ENCODE data around the gene RBM26.
"Not testable (repeated sequence)": the region's sequence is repeated elsewhere in the genome, so short reads cannot be mapped to it uniquely, and the experiment has no call there.

The RBM26 gene

DNA sequence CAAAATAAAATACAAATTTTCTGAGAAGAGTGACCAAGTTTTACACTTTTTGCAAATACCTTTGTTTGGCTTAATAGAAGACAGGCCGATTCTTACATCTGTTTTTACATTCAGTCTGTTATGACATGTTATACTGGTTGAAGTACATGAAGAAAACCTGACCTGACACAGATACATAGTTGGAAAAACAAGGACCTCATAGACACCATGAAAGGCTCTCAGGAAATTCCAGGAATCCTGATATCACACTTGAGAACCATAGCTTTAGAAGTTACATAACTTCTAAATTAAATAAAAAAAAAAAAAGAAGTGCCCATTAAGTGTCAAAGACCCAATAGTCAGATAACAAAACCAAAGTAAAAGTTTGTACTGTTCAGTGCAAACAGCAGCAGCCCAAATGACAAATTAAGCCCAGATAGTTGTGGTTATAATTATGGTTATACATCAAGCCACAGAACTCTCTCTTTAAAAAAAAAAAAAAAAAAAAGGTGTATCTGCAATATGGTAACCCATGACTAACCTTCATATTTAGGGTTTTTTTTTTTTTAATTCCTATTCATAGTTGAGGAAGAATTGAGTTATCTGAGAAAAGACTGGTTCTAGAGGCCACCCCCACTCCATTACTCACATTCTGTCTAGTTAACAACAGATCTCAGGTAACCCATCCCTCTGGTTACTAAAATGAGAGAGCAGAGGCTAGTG lies 19.8 kb downstream of the RBM26 start:
- no peak for DNase-seq

DNA sequence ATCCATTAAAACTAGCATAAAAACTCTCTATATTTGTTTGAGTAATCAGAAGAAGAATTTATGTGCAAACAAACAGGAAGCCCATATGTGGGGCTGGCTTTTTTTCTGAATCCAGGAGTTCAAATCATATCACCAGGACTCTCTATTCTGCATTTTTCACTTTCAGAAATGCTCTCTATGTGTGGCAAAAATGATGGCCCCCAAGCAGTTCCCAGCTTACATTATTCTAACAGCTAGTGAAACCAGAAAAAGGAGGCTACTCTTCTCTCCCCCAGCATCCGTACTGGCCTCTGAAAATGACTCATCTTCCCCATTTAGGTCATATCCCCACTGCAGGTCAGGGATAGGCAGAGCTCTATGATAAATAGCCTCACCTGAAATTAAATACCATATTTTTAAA lies 20.4 kb downstream of the RBM26 start:
- no peak for DNase-seq

DNA sequence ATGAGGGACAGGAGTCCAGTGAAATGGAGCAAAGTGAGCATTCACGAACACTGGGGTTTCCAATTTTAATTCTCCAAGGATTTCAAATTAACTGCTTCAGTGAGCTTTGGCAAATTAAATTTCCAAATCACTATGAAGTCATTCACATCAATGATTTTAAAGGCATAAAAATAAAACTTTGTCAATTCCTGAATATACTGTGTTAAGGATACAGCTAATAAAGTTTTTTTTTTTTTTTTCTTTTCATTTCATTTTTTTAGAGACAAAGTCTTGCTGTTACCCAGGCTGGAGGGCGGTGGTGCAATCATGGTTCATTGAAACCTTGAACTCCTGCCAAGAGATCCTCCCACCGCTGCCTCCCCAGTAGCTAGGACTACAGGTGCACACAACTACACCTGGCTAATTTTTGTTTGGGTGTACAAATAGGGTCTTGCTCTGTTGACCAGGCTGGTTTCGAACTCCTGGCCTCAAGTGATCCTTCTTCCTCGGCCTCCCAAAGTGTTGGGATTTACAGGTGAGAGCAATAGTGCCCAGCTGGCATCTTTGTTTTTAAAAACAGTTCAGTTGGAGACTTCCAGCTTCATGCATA lies 21.9 kb downstream of the RBM26 start:
- DNase-seq: no peak

DNA sequence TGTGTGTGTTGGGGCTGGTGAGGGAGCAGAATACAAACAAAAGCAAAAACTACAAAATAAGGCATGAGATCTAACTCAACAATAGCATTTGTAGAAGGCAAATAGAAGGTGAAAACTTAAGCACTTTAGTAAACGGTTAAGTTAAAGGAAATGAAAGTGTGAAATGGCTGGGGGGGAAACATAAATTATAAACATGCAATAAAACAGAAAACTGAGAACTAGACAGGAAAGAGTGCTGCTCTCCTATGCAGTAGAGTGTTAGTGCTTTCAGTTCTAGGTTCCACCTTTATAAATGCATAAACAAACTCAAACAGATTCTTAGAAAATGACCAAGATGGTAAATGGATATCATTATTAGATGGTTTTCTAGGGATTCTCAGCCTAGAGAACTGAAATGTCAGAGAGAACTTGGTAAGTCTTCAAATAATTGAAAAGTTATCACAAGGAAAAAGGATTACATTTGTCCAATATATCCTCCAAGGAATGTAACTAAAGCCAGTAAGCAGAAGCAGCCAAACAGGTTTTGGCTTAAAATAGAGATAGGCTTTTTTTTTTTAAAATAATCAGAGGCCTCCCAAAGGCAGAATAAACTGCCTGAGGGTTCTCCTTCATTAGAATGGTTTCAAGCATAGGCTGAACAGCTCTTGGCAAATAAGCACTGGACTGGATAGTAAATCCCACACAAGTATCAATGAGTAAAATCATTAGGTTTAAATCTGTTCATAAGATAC lies 23.3 kb downstream of the RBM26 start:
- no peak for DNase-seq

DNA sequence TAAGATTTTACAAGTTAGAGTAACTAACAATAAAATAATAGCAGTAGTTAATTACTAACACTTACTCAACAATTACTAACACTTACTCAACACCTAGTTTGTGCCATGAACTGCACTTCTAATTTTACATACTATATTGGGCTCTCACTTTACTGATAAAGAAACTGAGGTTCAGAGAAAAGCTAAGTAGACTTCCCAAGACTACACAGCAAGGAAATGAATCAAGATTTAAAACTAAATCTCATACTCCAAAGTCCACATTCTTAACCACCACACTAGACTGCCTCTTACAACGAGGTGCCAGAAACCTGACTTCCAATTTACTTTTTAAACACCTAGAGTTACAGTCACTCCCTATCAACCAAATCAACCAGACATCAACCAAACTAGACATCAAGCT lies 25.1 kb downstream of the RBM26 start:
- DNase-seq: no peak

DNA sequence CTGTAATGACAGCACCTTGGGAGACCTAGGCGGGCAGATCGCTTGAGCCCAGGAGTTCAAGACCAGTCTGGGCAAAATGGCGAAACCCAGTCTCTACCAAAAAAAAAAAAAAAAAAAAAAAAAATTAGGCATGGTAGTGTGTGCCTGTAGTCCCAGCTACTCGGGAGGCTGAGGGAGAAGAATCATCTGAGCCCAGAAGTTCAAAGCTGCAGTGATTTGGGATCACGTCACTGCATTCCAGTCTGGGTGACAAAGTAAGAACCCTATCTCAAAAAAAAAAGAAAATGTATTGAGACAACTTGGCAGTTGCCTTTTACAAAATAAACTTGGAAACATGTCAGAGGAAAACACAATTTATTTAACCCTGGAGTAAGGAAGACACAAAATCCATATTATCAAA lies 26.8 kb downstream of the RBM26 start:
- DNase-seq: no peak

DNA sequence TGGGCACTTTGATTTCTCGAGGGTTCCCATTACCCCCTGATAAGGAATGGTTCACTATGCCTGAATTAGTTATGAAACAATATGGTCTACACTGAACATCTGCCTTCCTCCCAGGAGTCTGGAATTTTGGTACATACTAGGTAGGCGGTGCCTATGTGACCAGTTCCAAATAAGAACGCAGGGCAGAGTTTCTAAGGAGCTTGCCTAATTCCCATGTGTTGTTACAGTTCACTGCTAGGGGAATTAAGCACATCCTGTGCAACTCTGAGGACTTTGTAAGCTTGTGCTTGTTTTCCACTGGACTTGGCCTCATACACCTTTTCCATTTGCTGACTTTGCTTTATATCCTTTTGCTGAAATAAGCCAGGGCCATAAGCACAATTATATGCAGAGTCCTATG lies 29.2 kb downstream of the RBM26 start:
- DNase-seq: no peak

DNA sequence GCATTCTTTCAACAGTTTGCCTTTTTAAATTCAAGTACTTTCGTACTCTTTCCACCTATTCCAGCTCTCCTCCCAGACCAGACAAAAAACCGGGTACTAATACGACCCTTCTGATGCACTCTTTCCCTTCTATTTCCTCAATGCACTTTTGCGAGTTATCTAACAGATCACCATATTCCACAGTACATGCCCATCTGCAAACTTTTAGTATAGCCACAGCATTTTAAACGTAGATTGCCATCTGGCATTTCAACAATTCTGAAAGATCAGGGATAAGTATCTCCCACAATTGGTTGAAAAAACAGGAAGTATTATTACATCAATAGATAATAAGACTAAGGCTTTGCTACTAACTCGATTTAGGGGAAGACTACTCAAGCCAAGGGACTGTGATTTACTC lies 31.5 kb downstream of the RBM26 start:
- DNase-seq: no peak

DNA sequence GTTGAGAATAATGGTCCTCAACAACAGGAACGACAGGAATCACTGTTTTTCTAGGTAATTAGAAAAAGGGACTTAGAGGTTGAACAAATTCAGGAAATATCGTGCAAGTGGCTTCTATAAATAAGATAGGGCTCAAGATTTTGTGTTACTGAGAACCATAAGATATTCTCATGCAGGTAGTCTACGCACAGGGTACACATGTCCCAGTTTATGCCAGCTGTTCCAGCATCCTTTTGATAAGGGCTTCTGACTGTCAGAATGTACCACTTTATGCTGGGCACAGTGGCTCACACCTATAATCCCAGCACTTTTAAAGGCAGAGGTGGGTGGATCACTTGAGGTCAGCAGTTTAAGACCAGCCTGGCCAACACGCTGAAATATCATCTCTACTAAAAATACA lies 32.1 kb downstream of the RBM26 start:
- DNase-seq: no peak

DNA sequence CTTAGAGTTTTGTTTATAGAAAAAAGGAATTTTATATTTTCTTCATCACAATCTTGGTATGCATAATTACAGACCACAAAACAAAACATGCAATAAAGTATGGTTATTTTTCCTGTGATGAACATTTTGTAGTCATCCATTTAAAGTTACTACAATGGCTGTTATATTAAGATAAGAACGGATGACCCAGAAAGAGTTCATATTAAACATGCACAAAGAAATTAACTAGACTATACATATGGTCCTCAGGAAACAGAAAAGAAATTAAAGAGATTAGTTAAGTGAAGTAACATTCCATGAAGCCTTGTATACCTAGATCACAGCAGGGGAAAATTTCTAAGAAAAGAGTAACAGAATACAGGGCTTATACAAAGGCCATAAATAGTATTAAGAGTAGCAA lies 36.8 kb downstream of the RBM26 start:
- DNase-seq: no peak

DNA sequence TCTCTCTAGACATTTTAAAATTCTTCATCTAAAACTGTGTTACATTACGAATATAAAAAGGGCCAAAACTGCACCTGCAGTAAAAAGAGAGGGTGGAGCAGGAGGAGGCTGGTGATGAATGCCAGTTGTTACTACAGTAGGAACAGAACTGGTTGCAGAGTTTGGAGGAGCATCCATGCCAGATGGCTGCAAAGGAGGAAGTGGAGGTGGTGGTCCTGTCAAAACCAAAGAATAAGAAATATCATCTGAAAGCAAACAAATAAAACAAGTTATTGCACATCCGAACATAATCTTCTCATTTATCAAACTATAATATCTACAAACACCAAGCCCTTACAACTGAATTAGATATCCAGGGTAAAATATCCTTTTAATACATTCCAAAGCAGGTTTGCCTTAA lies 40.1 kb downstream of the RBM26 start:
- DNase-seq: no peak

DNA sequence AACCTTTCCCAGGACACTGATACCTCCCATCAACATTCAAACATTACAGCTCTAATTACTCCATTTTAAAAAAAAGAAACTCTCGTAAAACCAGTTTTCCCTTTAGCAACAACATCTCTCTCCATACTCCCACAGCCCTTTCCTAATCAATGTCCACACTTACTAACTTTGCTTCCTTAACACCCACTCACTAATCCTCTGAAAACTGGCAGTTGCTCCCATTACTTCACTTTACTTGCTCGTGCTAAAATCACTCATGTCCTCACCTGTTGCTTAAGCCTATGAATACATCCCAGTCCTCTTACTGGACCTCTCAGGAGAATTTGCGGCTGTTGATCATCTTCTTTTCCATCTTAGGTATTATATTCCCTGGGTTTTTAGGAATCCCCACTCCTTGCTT lies 44.8 kb downstream of the RBM26 start:
- no peak for DNase-seq

DNA sequence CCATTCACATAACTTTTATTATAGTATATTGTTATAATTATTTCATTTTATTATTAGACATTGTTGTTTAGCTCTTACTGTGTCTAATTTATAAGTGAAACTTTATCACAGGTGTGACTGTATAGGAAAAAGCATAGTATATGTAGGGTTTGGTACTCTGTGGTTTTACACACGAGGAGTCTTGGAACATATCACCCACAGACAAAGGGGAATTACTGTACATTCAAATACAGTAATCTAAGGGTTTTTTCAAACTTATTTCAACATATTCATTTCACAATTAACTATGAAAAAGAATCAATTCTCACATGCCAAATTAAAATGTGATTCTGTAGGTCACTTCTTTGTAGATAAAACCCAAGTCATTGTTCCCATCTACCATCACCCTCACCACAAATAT lies 46.0 kb downstream of the RBM26 start:
- DNase-seq: no peak

DNA sequence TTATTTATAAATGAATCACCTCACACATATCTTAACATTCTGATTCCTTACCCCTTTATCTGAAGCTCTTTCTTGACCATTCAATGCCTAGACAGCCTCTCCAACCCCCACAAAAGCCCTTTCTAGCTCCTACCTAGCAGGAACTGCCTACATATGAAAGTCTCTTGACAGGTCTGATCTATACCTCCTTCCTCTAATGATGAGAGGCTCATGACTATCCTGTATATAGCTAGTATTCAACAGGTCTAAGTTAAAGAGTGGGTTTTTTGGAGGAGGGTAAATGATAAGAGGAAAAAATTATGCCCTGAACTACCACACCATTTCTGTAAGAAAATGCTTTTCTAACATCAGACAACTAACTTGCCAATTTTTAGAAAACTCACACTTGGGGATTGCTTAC lies 47.0 kb downstream of the RBM26 start:
- no peak for DNase-seq

DNA sequence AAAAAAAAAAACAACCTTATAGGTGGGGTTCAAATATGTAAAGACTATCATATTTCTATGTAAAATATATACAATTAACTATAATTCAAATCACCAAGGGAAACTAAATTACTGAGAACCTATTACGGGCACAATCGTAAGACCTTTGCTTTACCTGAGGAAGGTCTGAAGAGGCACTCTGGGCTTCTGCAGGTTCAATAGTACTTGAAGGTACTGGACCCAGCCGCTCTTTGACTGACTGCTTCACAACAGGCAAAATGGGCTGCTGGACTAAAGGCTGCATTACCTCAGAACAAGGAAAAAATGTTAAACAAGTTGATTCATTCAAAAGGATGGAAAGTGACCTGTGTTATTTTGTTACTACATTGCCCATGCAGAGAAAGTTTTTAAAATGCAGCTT lies 51.8 kb downstream of the RBM26 start:
- DNase-seq: no peak

DNA sequence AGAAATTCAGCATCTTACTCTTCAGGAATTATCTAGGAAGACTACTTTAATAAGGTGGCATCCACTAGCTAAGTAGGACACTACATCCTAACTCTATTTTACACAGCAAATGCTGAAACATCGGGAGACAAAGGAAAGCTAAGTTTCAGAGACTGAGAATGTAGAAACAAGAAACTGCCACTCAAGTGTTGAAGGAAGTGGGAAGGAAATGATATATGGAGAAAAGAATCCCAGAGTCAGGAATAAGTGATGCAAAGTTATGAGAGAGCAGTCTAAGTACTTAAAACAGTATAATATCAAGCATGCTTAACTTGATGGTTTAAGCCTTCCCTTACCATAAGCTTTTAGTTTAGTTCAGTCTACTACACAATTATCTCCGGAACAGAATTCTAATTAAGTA lies 52.4 kb downstream of the RBM26 start:
- no peak for DNase-seq

DNA sequence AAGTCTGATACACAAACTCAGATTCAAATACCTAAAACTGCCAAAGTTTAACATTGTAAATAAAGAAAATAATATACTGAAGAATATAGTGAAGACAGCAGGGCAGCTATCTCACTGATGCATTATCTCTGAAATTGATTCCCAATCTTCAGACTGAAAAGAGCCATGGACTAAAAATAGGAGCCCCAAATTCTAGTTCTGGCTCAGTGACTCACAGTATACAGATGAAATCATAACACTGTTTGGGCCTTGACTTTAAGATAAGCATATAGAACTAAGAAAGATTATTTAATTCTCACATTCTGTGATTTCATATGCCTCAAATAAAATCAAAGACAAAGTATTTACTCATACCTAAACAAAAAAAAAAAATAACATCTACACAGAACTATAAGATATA lies 53.9 kb downstream of the RBM26 start:
- no peak for DNase-seq

DNA sequence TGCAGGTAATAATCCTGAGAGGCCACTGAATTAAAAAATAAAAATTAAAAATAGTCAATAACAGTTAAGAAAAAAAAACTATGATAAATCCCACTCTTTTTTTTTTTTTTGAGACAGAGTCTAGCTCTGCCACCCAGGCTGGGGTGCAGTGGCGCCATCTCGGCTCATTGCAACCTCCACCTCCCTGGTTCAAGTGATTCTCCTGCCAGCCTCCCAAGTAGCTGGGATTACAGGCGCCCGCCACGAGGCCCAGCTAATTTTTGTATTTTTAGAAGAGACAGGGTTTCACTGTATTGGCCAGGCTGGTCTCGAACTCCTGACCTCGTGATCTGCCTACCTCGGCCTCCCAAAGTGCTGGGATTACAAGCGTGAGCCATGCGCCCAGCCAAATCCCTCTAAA lies 56.4 kb downstream of the RBM26 start:
- not testable (repeated sequence) for DNase-seq

DNA sequence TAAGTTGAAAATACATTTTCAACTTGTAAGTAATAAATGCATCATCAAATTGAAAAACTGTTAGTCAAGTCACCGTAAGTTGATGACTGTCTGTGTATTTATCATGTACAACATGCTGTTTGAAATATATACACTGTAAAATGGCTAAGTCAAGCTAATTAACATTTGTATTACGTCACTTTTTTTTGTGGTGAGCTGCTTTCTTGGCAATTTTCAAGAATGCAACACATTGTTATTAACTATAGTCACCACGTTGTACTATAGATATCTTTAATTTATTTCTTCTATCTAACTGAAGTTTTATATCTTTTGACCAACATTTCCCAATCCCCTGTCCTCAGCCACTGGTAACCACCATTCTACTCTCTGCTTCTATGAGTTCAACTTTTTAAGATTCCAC lies 57.0 kb downstream of the RBM26 start:
- DNase-seq: no peak

DNA sequence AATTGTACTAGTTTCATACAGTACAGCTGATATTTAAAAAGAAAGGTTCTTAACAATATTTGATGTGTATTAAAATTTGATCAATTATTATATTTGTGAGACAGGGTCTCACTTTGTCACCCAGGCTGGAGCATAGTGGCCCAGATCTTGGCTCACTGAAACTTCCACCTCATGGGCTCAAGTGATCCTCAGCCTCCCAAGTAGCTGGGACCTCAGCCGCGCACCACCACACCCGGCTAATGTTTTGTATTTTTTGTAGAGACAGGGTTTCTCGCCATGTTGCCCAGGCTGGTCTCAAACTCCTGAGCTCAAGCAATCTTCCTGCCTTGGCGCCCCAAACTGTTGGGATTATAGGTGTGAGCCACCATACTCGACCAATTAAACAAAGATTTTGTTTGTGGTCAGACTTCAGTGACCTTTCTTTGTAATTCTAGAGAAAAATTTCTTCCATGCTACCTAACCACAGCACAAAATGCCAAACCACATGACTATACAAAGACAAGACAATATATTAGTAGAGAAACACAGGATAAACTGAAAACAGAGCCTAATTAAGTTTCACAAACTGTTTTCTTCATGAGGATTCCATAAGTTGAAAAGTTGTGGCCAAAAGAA lies 59.6 kb downstream of the RBM26 start:
- no peak for DNase-seq

DNA sequence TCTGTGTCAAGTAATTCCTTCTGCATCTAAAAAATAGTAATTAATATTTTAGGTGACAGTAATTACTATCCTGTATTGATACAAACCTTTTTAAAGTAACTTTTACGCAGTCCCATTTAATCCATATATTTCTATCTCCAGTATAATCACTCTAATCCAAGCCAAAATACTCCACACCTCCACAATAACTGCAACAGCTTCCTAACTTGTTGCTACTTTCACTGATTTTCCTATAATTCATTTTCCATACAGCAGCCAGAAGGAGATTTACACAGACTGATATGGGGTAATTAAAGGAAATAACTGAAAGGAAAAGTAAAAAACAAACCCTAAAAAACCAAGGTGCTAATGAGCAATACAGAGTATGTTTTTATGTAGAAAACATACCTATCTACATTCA lies 64.9 kb downstream of the RBM26 start:
- no peak for DNase-seq

DNA sequence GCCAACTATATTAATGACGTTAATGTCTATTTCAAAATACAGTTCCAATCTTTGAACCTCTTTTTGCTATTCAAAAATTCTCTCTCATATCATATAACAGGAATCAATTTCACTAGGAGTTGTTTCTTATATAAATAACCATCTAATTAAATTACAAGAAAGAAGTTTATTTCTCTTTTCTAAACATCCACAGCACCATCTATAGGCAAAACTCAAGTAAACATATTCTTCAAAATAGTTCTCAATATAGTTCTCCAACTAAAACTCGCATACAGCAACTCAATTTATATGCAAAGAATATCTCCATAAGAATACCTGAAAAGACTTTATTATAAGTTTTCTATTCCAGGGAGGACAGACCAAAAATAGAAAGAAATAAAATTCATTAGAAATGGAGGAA lies 65.6 kb downstream of the RBM26 start:
- no peak for DNase-seq

DNA sequence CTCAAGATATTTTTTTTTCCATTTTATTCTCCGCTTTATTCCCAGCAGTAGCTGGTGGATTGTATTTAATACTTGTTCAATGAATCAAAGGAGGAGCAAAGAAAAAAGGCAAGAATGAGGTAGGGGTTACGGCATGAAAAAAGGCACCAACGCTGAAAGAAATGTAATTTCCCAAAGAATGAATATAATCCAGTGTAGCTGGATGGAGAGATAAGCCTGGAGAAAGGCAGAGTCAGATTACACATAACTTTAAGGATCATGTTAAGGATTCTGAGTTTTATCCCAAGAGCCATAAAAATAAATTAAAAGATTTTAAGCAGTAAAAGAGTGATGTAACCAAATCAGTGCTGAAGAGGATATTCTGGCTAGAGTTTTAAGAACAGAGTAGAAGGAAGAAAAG lies 67.7 kb downstream of the RBM26 start:
- no peak for DNase-seq

DNA sequence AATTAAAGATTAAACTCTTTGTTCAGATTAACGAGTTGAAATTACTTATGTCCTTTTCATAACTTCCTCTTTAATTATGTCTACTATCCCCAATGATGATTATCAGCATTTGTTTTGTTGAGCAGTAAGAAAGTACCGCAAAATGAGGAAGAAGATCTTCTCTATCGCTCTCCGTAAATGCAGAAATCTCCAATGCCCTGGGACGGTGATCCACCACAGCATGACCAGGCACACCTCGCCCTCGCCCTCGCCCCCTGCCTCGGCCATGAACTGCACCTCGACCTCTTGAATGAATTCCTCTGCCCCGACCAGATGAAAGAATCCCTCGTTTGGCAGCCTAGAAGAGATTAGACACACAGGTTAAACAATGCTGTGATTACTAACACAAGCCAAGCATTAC lies 69.1 kb downstream of the RBM26 start:
- no peak for DNase-seq

Data from NCI-H446 treated with DMSO at 0.1 percent for 48 hours (cell line).